ENCODE measurements around the gene NWD2. TPM values are rescaled to one million over a fixed set of nuclear protein-coding genes. Genes with fewer than 3 reads are reported as not detected.
"Not testable (repeated sequence)": the region's sequence is repeated elsewhere in the genome, so short reads cannot be mapped to it uniquely, and the experiment has no call there.

Gene NWD2
- polyA plus RNA-seq (2013, experiment 1 of 2; ENCODE audit: insufficient read length): not detected
- polyA plus RNA-seq (2013, experiment 2 of 2; ENCODE audit: insufficient read length): not detected

- no peak for DNase-seq
These were observed at the start of gene NWD2 for GRCh38 chr4:37244583-37245390. TSS of gene NWD2 (plus strand) at chr4:37244743. CDS start at chr4:37245068, 325 bp downstream.

GRCh38 chr4:37197899-37198298 is 46.6 kb upstream of the NWD2 start:
- no peak for DNase-seq

- DNase-seq: not testable (repeated sequence)
These were observed 39.8 kb upstream of the NWD2 start for GRCh38 chr4:37204740-37205139.

GRCh38 chr4:37216209-37216608 is 28.3 kb upstream of the NWD2 start:
- DNase-seq: no peak

GRCh38 chr4:37219242-37219641 is 25.3 kb upstream of the NWD2 start:
- no peak for DNase-seq

- no peak for DNase-seq
These were observed 24.6 kb upstream of the NWD2 start for GRCh38 chr4:37219990-37220389.

- no peak for DNase-seq
These were observed 23.9 kb upstream of the NWD2 start for GRCh38 chr4:37220685-37221084.

- DNase-seq: no peak
These were observed 20.8 kb upstream of the NWD2 start for GRCh38 chr4:37223732-37224131.

- DNase-seq: no peak
These were observed 19.7 kb upstream of the NWD2 start for GRCh38 chr4:37224854-37225253.

- no peak for DNase-seq
These were observed 18.8 kb upstream of the NWD2 start for GRCh38 chr4:37225778-37226177.

GRCh38 chr4:37232315-37232714 is 12.2 kb upstream of the NWD2 start:
- DNase-seq: no peak

- DNase-seq: no peak
These were observed 8.4 kb upstream of the NWD2 start for GRCh38 chr4:37236165-37236564.

- DNase-seq: no peak
These were observed 2.9 kb upstream of the NWD2 start for GRCh38 chr4:37241647-37242046.

- no peak for DNase-seq
These were observed 1.5 kb upstream of the NWD2 start for GRCh38 chr4:37243051-37243450.

- no peak for DNase-seq
These were observed 591 bp upstream of the NWD2 start for GRCh38 chr4:37243722-37244582.

- no peak for DNase-seq
These were observed 930 bp downstream of the NWD2 start for GRCh38 chr4:37245391-37245954.

GRCh38 chr4:37246891-37247290 is 2.3 kb downstream of the NWD2 start:
- no peak for DNase-seq

GRCh38 chr4:37258221-37258620 is 13.7 kb downstream of the NWD2 start:
- DNase-seq: no peak

GRCh38 chr4:37268319-37268718 is 23.8 kb downstream of the NWD2 start:
- DNase-seq: no peak

- DNase-seq: no peak
These were observed 34.6 kb downstream of the NWD2 start for GRCh38 chr4:37279121-37279520.

- DNase-seq: no peak
These were observed 35.5 kb downstream of the NWD2 start for GRCh38 chr4:37279894-37280592.

GRCh38 chr4:37299468-37299867 is 54.9 kb downstream of the NWD2 start:
- DNase-seq: no peak

GRCh38 chr4:37304612-37305011 is 60.1 kb downstream of the NWD2 start:
- DNase-seq: no peak

Measured in fibroblast of skin of abdomen (primary cell).